GM23338 (cell line): ENCODE measurements around the gene C22orf15. TPM values are rescaled to one million over a fixed set of nuclear protein-coding genes. Genes with fewer than 3 reads are reported as not detected.

Experiments used
- ATAC-seq: fragments of 200-7000 bp; cut with Tn5 transposase; 3 replicates; pipeline ENCODE4 v1.9.1; 2020
- DNase-seq: peaks from one replicate; pipeline ENCODE4 v3.0.0-alpha.2; 2015; ENCODE audit warnings: low spot score
- H2AFZ ChIP-seq: fragments of 200-600 bp; sonication (generic); 2 replicates; pipeline ENCODE4 v1.8.0; 2016; ENCODE audit warnings: antibody characterized with exemption, mild to moderate bottlenecking, moderate library complexity
- H3F3A ChIP-seq: fragments of 200-600 bp; sonication (generic); replicated peaks from 2 replicates; pipeline ENCODE4 v1.8.0; 2017; ENCODE audit warnings: antibody characterized with exemption, mixed run types, low read depth
- H3K27ac ChIP-seq: fragments of 200-600 bp; sonication (generic); 2 replicates; pipeline ENCODE4 v1.6.1; 2016; ENCODE audit warnings: low read depth
- H3K27me3 ChIP-seq: fragments of 200-600 bp; sonication (generic); 2 replicates; pipeline ENCODE4 v1.8.0; 2016; ENCODE audit warnings: mild to moderate bottlenecking, mixed run types, moderate library complexity; ENCODE audit not compliant: insufficient read depth
- H3K36me3 ChIP-seq: fragments of 200-600 bp; sonication (generic); 2 replicates; pipeline ENCODE4 v1.8.0; 2016; ENCODE audit warnings: mild to moderate bottlenecking; ENCODE audit not compliant: insufficient read depth
- H3K4me1 ChIP-seq: fragments of 200-600 bp; sonication (generic); 2 replicates; pipeline ENCODE4 v1.8.0; 2016; ENCODE audit warnings: mild to moderate bottlenecking, moderate library complexity; ENCODE audit not compliant: insufficient read depth
- H3K4me2 ChIP-seq: fragments of 200-600 bp; sonication (generic); 2 replicates; pipeline ENCODE4 v1.7.1; 2017; ENCODE audit warnings: mixed run types
- H3K4me3 ChIP-seq: fragments of 200-600 bp; sonication (generic); 2 replicates; pipeline ENCODE4 v1.6.1; 2016; ENCODE audit warnings: mixed run types
- H3K79me2 ChIP-seq: fragments of 200-600 bp; sonication (generic); replicated peaks from 2 replicates; pipeline ENCODE4 v1.8.0; 2017; ENCODE audit warnings: mild to moderate bottlenecking; ENCODE audit not compliant: insufficient read depth
- H3K9me2 ChIP-seq: fragments of 200-600 bp; sonication (generic); 2 replicates; pipeline ENCODE4 v1.8.0; 2017; ENCODE audit not compliant: insufficient read depth
- H4K20me1 ChIP-seq: fragments of 200-600 bp; sonication (generic); replicated peaks from 2 replicates; pipeline ENCODE4 v1.8.0; 2017; ENCODE audit warnings: mild to moderate bottlenecking; ENCODE audit not compliant: insufficient read depth
- H3K27ac Mint-ChIP-seq: 2 replicates; pipeline ENCODE4 v1.8.0; 2020; ENCODE audit warnings: inconsistent platforms, mild to moderate bottlenecking, moderate library complexity, mixed read lengths
- H3K27me3 Mint-ChIP-seq: 3 replicates; pipeline ENCODE4 v1.8.0; 2022; ENCODE audit warnings: low read depth, mild to moderate bottlenecking, moderate library complexity, mixed read lengths, inconsistent platforms; ENCODE audit not compliant: insufficient read depth, poor library complexity
- H3K36me3 Mint-ChIP-seq: 3 replicates; pipeline ENCODE4 v1.8.0; 2021; ENCODE audit warnings: low read depth, mild to moderate bottlenecking, inconsistent platforms, moderate library complexity, mixed read lengths
- H3K4me1 Mint-ChIP-seq: 3 replicates; pipeline ENCODE4 v1.8.0; 2020; ENCODE audit warnings: mild to moderate bottlenecking, inconsistent platforms, mixed read lengths
- H3K4me3 Mint-ChIP-seq: 3 replicates; pipeline ENCODE4 v1.8.0; 2021; ENCODE audit warnings: moderate library complexity, mild to moderate bottlenecking, inconsistent platforms, mixed read lengths
- H3K9me3 Mint-ChIP-seq: 3 replicates; pipeline ENCODE4 v1.8.0; 2020; ENCODE audit warnings: moderate library complexity, mild to moderate bottlenecking, inconsistent platforms, mixed read lengths
- CREB1 ChIP-seq: fragments of 250-450 bp; sonication (Bioruptor Pico); IDR thresholded peaks from 2 replicates; pipeline ENCODE4 v1.5.0; 2020; ENCODE audit warnings: low read depth, mild to moderate bottlenecking, moderate library complexity
- EZH2 ChIP-seq: fragments of 200-600 bp; sonication (generic); IDR thresholded peaks from one replicate; pipeline ENCODE4 v1.8.0; 2017; ENCODE audit warnings: antibody characterized with exemption, mild to moderate bottlenecking, low read depth; ENCODE audit not compliant: unreplicated experiment
- JUNB ChIP-seq: IDR thresholded peaks from one replicate; pipeline ENCODE4 v1.6.1; 2016; ENCODE audit warnings: antibody characterized with exemption; ENCODE audit not compliant: unreplicated experiment
- NANOG ChIP-seq: IDR thresholded peaks from 2 replicates; pipeline ENCODE4 v1.6.1; 2016; ENCODE audit warnings: antibody characterized with exemption, borderline replicate concordance
- POLR2AphosphoS5 ChIP-seq: IDR thresholded peaks from 2 replicates; pipeline ENCODE4 v1.6.1; 2016; ENCODE audit warnings: antibody characterized with exemption, low read depth
- ZNF114 ChIP-seq: fragments of 250-450 bp; sonication (Bioruptor Pico); IDR thresholded peaks from 2 replicates; pipeline ENCODE4 v1.5.0; 2020; ENCODE audit warnings: mild to moderate bottlenecking, moderate library complexity
- polyA plus RNA-seq: library from polyadenylated mRNA; unstranded; fragments of >200 nt; fragmentation: Nextera tagmentation; extraction: Ambion mirVana; gene quantifications from 2 replicates; pipeline ENCODE4 v1.2.1, GENCODE V29; 2016
- total RNA-seq: library from RNA; depleted of rRNA; stranded (reverse); fragments of >200 nt; shearing (Covaris generic); gene quantifications from 2 replicates; pipeline ENCODE4 v1.2.3, GENCODE V29; 2014
- TF ChIP-seq, protein P1 (sequence below): IDR thresholded peaks from 2 replicates; pipeline ENCODE4 v1.6.1; 2016; ENCODE audit warnings: antibody characterized with exemption
- TF ChIP-seq, protein P2 (sequence below): IDR thresholded peaks from one replicate; pipeline ENCODE4 v1.6.1; 2018; ENCODE audit warnings: antibody characterized with exemption; ENCODE audit not compliant: unreplicated experiment
- TF ChIP-seq, protein P3 (sequence below): fragments of 250-450 bp; sonication (Bioruptor Pico); IDR thresholded peaks from 2 replicates; pipeline ENCODE4 v1.5.0; 2020; ENCODE audit warnings: mild to moderate bottlenecking, moderate library complexity

The C22orf15 gene
- total and polyA plus RNA-seq, 2 experiments from 2014 or later = 3.6 to 9.3 TPM

DNA sequence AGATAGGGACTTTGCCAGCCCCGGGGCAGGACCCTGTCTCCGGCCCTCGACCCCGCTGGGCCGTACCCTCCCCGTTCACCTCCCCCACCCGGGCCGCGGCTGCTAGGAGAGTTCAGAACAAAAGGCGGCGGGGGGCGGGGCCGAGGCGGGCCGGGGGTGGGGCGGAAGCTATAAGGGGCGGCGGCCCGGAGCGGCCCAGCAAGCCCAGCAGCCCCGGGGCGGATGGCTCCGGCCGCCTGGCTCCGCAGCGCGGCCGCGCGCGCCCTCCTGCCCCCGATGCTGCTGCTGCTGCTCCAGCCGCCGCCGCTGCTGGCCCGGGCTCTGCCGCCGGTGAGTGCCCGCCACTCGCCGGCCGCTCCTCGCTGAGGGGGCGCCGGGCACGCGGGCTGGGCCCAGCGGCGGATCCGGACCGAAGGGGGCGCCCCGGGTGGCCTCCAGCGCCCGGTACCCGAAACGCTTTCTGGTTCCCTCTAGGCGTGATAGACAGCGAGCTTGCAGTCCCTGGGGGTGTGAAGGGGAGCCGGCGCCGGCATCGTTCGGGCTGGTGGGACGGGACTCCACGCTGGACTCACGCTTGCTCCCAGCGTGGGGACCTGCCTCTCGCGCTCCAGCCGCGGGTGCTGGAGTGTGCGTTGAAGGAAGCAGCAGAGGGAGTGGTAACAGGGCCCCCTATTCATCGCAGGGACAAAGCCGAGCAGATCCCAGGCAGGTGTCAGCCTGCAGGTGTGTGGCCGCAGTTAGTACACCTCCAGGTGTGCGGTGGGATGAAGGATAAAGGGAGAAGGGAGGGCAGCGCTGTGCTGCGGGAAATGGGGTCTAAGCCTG lies 10.1 kb downstream of the C22orf15 start, which contains the start of gene MMP11:
MMP11 (plus strand) TSS at position 201 of the 825 bp plus-strand sequence; CDS start at position 223, 22 bp downstream.
- H2AFZ ChIP-seq = peak within 1 kb of the TSS; percentile 93
- H3K4me1 Mint-ChIP-seq = peaks cover 17% of the 10 kb centered on the region
- peaks cover 13% of the 10 kb centered on the region for H3F3A ChIP-seq
- H3K27me3 ChIP-seq = peaks cover 39% of the 10 kb centered on the region
- no peaks in the 10 kb centered on the region for H3K36me3 Mint-ChIP-seq
- H3K79me2 ChIP-seq = no peaks in the 10 kb centered on the region
- no peaks in the 10 kb centered on the region for H3K36me3 ChIP-seq
- H3K9me2 ChIP-seq = no peaks in the 10 kb centered on the region
- peak within 1 kb of the TSS; percentile 98 for H3K4me2 ChIP-seq
- no peaks in the 10 kb centered on the region for H4K20me1 ChIP-seq
- no peak within 1 kb of the TSS for H3K27ac ChIP-seq
- H3K4me3 Mint-ChIP-seq = peak within 1 kb of the TSS; percentile 76
- H3K27me3 Mint-ChIP-seq = peaks cover 33% of the 10 kb centered on the region
- H3K4me1 ChIP-seq = peaks cover 6% of the 10 kb centered on the region; the same call in 1 of the 2 replicates
- H3K4me3 ChIP-seq = peak within 1 kb of the TSS; percentile 84
- H3K9me3 Mint-ChIP-seq = no peaks in the 10 kb centered on the region
- ATAC-seq = peak; percentile 36
- no peak within 1 kb of the TSS for H3K27ac Mint-ChIP-seq
- TF ChIP-seq EZH2 (no peak), NANOG (no peak), ZNF114 (CRISPR knock-in tag) (no peak), CREB1 (CRISPR knock-in tag) (no peak)
- TF ChIP-seq, protein P1, sequence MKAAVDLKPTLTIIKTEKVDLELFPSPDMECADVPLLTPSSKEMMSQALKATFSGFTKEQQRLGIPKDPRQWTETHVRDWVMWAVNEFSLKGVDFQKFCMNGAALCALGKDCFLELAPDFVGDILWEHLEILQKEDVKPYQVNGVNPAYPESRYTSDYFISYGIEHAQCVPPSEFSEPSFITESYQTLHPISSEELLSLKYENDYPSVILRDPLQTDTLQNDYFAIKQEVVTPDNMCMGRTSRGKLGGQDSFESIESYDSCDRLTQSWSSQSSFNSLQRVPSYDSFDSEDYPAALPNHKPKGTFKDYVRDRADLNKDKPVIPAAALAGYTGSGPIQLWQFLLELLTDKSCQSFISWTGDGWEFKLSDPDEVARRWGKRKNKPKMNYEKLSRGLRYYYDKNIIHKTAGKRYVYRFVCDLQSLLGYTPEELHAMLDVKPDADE = no peak
- DNase-seq = peak; percentile 82

DNA sequence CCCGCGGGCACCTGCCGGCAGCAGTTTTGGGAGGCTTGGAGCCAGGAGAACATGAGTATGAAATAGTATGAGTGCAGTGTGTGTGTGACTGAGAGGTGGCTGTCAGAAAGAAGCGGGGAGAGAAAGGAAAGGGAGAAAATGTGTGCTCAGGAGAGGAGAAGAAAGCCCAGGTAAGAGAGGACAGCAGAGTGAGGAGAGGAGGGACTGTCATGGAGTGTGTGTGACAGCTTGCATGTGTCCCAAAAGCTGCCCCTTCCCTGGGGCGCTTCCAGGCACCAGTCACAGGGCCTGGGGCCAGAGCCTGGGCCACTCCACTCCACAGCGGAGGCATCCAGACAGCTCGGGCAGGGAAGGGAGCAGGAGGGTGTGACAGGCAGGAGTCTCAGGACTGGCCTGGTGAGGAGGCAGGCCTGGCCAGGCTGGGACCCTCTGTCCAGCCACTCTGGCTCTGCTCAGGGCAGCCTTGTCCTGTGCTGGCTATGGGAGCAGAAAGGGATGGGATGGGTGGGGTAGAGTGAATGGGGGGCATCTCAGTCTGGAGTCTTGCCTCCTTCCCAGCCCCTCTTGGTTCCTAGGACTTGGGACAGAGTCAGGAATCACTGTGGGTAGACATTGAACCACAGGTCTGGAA lies 10.8 kb downstream of the C22orf15 start:
- H3K36me3 Mint-ChIP-seq = no peaks in the 10 kb centered on the region
- Histone ChIP-seq H3K9me2 (no peaks in the 10 kb centered on the region), H3K4me2 (peak overlapping the region; percentile 98), H2AFZ (peak overlapping the region; percentile 93), H3K27me3 (peaks cover 39% of the 10 kb centered on the region), H3K27ac (no peak overlapping the region), H3K36me3 (no peaks in the 10 kb centered on the region), H3K4me1 (peaks cover 6% of the 10 kb centered on the region; the same call in 1 of the 2 replicates), H3K4me3 (peak overlapping the region; percentile 84), H4K20me1 (no peaks in the 10 kb centered on the region), H3K79me2 (no peaks in the 10 kb centered on the region), H3F3A (peaks cover 13% of the 10 kb centered on the region)
- H3K27ac Mint-ChIP-seq = no peak overlapping the region
- peaks cover 33% of the 10 kb centered on the region for H3K27me3 Mint-ChIP-seq
- ATAC-seq (peak; percentile 4; the same call in 1 of the 3 replicates), DNase-seq (no peak)
- peak overlapping the region; percentile 76 for H3K4me3 Mint-ChIP-seq
- no peaks in the 10 kb centered on the region for H3K9me3 Mint-ChIP-seq
- H3K4me1 Mint-ChIP-seq = peaks cover 17% of the 10 kb centered on the region
- no peak for TF ChIP-seq JUNB
- TF ChIP-seq ZNF114 (CRISPR knock-in tag) = no peak
- no peak for TF ChIP-seq POLR2AphosphoS5
- TF ChIP-seq, protein P2, sequence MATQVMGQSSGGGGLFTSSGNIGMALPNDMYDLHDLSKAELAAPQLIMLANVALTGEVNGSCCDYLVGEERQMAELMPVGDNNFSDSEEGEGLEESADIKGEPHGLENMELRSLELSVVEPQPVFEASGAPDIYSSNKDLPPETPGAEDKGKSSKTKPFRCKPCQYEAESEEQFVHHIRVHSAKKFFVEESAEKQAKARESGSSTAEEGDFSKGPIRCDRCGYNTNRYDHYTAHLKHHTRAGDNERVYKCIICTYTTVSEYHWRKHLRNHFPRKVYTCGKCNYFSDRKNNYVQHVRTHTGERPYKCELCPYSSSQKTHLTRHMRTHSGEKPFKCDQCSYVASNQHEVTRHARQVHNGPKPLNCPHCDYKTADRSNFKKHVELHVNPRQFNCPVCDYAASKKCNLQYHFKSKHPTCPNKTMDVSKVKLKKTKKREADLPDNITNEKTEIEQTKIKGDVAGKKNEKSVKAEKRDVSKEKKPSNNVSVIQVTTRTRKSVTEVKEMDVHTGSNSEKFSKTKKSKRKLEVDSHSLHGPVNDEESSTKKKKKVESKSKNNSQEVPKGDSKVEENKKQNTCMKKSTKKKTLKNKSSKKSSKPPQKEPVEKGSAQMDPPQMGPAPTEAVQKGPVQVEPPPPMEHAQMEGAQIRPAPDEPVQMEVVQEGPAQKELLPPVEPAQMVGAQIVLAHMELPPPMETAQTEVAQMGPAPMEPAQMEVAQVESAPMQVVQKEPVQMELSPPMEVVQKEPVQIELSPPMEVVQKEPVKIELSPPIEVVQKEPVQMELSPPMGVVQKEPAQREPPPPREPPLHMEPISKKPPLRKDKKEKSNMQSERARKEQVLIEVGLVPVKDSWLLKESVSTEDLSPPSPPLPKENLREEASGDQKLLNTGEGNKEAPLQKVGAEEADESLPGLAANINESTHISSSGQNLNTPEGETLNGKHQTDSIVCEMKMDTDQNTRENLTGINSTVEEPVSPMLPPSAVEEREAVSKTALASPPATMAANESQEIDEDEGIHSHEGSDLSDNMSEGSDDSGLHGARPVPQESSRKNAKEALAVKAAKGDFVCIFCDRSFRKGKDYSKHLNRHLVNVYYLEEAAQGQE = no peak
- TF ChIP-seq, protein P3, sequence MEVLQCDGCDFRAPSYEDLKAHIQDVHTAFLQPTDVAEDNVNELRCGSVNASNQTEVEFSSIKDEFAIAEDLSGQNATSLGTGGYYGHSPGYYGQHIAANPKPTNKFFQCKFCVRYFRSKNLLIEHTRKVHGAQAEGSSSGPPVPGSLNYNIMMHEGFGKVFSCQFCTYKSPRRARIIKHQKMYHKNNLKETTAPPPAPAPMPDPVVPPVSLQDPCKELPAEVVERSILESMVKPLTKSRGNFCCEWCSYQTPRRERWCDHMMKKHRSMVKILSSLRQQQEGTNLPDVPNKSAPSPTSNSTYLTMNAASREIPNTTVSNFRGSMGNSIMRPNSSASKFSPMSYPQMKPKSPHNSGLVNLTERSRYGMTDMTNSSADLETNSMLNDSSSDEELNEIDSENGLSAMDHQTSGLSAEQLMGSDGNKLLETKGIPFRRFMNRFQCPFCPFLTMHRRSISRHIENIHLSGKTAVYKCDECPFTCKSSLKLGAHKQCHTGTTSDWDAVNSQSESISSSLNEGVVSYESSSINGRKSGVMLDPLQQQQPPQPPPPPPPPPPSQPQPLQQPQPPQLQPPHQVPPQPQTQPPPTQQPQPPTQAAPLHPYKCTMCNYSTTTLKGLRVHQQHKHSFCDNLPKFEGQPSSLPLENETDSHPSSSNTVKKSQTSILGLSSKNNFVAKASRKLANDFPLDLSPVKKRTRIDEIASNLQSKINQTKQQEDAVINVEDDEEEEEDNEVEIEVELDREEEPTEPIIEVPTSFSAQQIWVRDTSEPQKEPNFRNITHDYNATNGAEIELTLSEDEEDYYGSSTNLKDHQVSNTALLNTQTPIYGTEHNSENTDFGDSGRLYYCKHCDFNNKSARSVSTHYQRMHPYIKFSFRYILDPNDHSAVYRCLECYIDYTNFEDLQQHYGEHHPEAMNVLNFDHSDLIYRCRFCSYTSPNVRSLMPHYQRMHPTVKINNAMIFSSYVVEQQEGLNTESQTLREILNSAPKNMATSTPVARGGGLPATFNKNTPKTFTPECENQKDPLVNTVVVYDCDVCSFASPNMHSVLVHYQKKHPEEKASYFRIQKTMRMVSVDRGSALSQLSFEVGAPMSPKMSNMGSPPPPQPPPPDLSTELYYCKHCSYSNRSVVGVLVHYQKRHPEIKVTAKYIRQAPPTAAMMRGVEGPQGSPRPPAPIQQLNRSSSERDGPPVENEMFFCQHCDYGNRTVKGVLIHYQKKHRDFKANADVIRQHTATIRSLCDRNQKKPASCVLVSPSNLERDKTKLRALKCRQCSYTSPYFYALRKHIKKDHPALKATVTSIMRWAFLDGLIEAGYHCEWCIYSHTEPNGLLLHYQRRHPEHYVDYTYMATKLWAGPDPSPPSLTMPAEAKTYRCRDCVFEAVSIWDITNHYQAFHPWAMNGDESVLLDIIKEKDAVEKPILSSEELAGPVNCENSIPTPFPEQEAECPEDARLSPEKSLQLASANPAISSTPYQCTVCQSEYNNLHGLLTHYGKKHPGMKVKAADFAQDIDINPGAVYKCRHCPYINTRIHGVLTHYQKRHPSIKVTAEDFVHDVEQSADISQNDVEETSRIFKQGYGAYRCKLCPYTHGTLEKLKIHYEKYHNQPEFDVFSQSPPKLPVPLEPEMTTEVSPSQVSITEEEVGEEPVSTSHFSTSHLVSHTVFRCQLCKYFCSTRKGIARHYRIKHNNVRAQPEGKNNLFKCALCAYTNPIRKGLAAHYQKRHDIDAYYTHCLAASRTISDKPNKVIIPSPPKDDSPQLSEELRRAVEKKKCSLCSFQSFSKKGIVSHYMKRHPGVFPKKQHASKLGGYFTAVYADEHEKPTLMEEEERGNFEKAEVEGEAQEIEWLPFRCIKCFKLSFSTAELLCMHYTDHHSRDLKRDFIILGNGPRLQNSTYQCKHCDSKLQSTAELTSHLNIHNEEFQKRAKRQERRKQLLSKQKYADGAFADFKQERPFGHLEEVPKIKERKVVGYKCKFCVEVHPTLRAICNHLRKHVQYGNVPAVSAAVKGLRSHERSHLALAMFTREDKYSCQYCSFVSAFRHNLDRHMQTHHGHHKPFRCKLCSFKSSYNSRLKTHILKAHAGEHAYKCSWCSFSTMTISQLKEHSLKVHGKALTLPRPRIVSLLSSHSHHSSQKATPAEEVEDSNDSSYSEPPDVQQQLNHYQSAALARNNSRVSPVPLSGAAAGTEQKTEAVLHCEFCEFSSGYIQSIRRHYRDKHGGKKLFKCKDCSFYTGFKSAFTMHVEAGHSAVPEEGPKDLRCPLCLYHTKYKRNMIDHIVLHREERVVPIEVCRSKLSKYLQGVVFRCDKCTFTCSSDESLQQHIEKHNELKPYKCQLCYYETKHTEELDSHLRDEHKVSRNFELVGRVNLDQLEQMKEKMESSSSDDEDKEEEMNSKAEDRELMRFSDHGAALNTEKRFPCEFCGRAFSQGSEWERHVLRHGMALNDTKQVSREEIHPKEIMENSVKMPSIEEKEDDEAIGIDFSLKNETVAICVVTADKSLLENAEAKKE = no peak
